Liver (tissue), 10 donors: Measurements from ENCODE around the gene SBNO1. TPM values are rescaled to one million over a fixed set of nuclear protein-coding genes. Genes with fewer than 3 reads are reported as not detected.

Source experiments
- DNase-seq: peaks from one replicate; pipeline ENCODE4 v3.0.0-alpha.2; 2017; ENCODE audit warnings: low spot score
- H3K27ac ChIP-seq, 2 donors: one replicate each; pipeline ENCODE4 v1.7.0; 2013; ENCODE audit warnings: inconsistent platforms in 2 of 2, low read length in 2 of 2, control low read depth in 1 of 2, low read depth in 1 of 2, mild to moderate bottlenecking in 1 of 2
- H3K27me3 ChIP-seq, 4 donors: one replicate each; pipeline versions ENCODE4 v1.6.1 to v1.7.0; 2013; ENCODE audit warnings: low read length in 3 of 4, inconsistent platforms in 1 of 4, mild to moderate bottlenecking in 1 of 4, moderate library complexity in 1 of 4; ENCODE audit not compliant: control insufficient read depth in 4 of 4, insufficient read depth in 4 of 4
- H3K36me3 ChIP-seq, 4 donors: one replicate each; pipeline versions ENCODE4 v1.6.1 to v1.7.0; 2013; ENCODE audit warnings: low read length in 3 of 4, mild to moderate bottlenecking in 3 of 4, low read depth in 1 of 4, moderate library complexity in 1 of 4; ENCODE audit not compliant: control insufficient read depth in 4 of 4, insufficient read depth in 3 of 4
- H3K4me1 ChIP-seq, 4 donors: one replicate each; pipeline versions ENCODE4 v1.6.1 to v1.7.0; 2013; ENCODE audit warnings: low read length in 3 of 4, mild to moderate bottlenecking in 3 of 4, moderate library complexity in 1 of 4; ENCODE audit not compliant: control insufficient read depth in 4 of 4, insufficient read depth in 4 of 4
- H3K4me3 ChIP-seq, 3 donors: one replicate each; pipeline versions ENCODE4 v1.6.1 to v1.7.0; 2013; ENCODE audit warnings: low read length in 3 of 3, control low read depth in 1 of 3, low read depth in 1 of 3, mild to moderate bottlenecking in 1 of 3
- H3K9ac ChIP-seq, 2 donors: one replicate each; pipeline ENCODE4 v1.7.0; 2013; ENCODE audit warnings: low read length in 2 of 2, mild to moderate bottlenecking in 2 of 2, moderate library complexity in 2 of 2, control low read depth in 1 of 2, low read depth in 1 of 2
- H3K9me3 ChIP-seq, 4 donors: one replicate each; pipeline versions ENCODE4 v1.6.1 to v1.7.0; 2013; ENCODE audit warnings: low read length in 3 of 4; ENCODE audit not compliant: control insufficient read depth in 4 of 4
- FOXA1 ChIP-seq: IDR thresholded peaks from 2 replicates; pipeline ENCODE4 v1.6.1; 2016; ENCODE audit warnings: antibody characterized with exemption
- GABPA ChIP-seq, 2 donors: IDR thresholded peaks in 1 of 2; conservative IDR thresholded peaks in 1 of 2; 2 replicates each; pipeline ENCODE4 v1.6.1; 2016; ENCODE audit warnings: antibody characterized with exemption in 2 of 2, mild to moderate bottlenecking in 1 of 2, moderate library complexity in 1 of 2
- HNF4G ChIP-seq: IDR thresholded peaks from 2 replicates; pipeline ENCODE4 v1.6.1; 2016; ENCODE audit warnings: antibody characterized with exemption
- JUND ChIP-seq, 2 donors: IDR thresholded peaks; 2 replicates each; pipeline ENCODE4 v1.6.1; 2016; ENCODE audit warnings: antibody characterized with exemption in 2 of 2
- NR2F2 ChIP-seq: IDR thresholded peaks from 2 replicates; pipeline ENCODE4 v1.6.1; 2016; ENCODE audit warnings: antibody characterized with exemption
- RAD21 ChIP-seq, 2 donors: IDR thresholded peaks; 2 replicates each; pipeline ENCODE4 v1.6.1; 2016; ENCODE audit warnings: antibody characterized with exemption in 2 of 2, mild to moderate bottlenecking in 2 of 2
- SP1 ChIP-seq: IDR thresholded peaks from 2 replicates; pipeline ENCODE4 v1.6.1; 2018; ENCODE audit warnings: antibody characterized with exemption, mild to moderate bottlenecking
- WGBS: extraction: QIAGEN DNeasy Blood & Tissue Kit; methylation state at CpG from one replicate; pipeline ENCODE4 v1.1.7; 2013; 5-methylcytosine and 5-hydroxymethylcytosine counted together
- polyA plus RNA-seq, 2 donors: library from polyadenylated mRNA; stranded (reverse) in 1 of 2; unstranded in 1 of 2; fragments of 200-250 nt in 1 of 2; fragments of >200 nt in 1 of 2; fragmentation: Nextera tagmentation in 1 of 2; extraction: Ambion mirVana in 1 of 2; gene quantifications; one replicate each; pipeline versions ENCODE4 v1.2.1 to v1.2.3, GENCODE V29; 2013 to 2015
- small RNA-seq: library from RNA; depleted of rRNA; stranded (forward); fragments of <200 nt; gene quantifications from one replicate; pipeline ENCODE3, GENCODE V24; 2014
- total RNA-seq, 2 donors: library from RNA; depleted of rRNA; stranded (reverse); fragments of >200 nt; gene quantifications; one replicate each; pipeline ENCODE4 v1.2.3, GENCODE V29; 2014
- donor health status: healthy.
- donor health status: healthy.
- donor health status: healthy.
- donor health status: healthy.
- donor health status: healthy.

The SBNO1 gene
- total and polyA plus RNA-seq, 4 donors: 4.0 to 19.8 (median 10.4) TPM

GRCh38 chr12:123242116-123242904, 122.3 kb downstream of the SBNO1 start:
- TF ChIP-seq FOXA1 (no peak), RAD21 (IDR thresholded peaks at IDR 0.05) (no peak), GABPA (IDR thresholded peaks at IDR 0.05 in 1 of 2, conservative IDR thresholded peaks at IDR 0.05 in 1 of 2) (no peak), SP1 (no peak), JUND (IDR thresholded peaks at IDR 0.05) (no peak), NR2F2 (no peak), HNF4G (no peak)
- no peaks in the 10 kb centered on the region for H3K27me3 ChIP-seq
- WGBS: 52% methylated on average over 11 of the region's 11 CpGs
- no peaks in the 10 kb centered on the region for H3K9me3 ChIP-seq
- no peak for DNase-seq
- peaks cover 0 to 6% (median 2%) of the 10 kb centered on the region in 4 donors for H3K4me1 ChIP-seq
- peaks cover 0 to 4% (median 0%) of the 10 kb centered on the region in 4 donors for H3K36me3 ChIP-seq
- H3K4me3 ChIP-seq: no peak overlapping the region
- no peak overlapping the region for H3K27ac ChIP-seq
- no peak overlapping the region for H3K9ac ChIP-seq

Small RNA genes within 50 kb of the gene (small RNA-seq; reads per million reads assigned to genes)
- not detected for gene RF00019
- gene RNA5SP375: not detected

Other genes with a start within 250 kb of the SBNO1 start
- gene PITPNM2, start 213.8 kb downstream of the SBNO1 start, total RNA-seq: 10 to 100 TPM in 1 of 2 donors, 1 to 10 TPM in 1; 1.3 to 28.4 TPM
- gene PITPNM2, start 213.8 kb downstream of the SBNO1 start, polyA plus RNA-seq: 1 to 10 TPM; 3.6 to 6.6 TPM
- gene MPHOSPH9, start 131.7 kb downstream of the SBNO1 start, total RNA-seq: 10 to 100 TPM; 49.8 to 51.0 TPM
- gene MPHOSPH9, start 131.7 kb downstream of the SBNO1 start, polyA plus RNA-seq: 10 to 100 TPM in 1 of 2 donors, 1 to 10 TPM in 1; 4.9 to 15.6 TPM
- 10 to 100 TPM in 1 of 2 donors, 1 to 10 TPM in 1; 9.5 to 15.2 TPM for gene MTRFR, start 131.4 kb downstream of the SBNO1 start, total RNA-seq
- gene MTRFR, start 131.4 kb downstream of the SBNO1 start, polyA plus RNA-seq: 10 to 100 TPM in 1 of 2 donors, 1 to 10 TPM in 1; 5.7 to 12.6 TPM
- 10 to 100 TPM; 16.1 to 26.2 TPM for gene CDK2AP1, start 93.0 kb downstream of the SBNO1 start, total RNA-seq
- gene CDK2AP1, start 93.0 kb downstream of the SBNO1 start, polyA plus RNA-seq: 10 to 100 TPM; 19.0 to 32.2 TPM
- 10 to 100 TPM; 13.8 to 49.0 TPM for gene KMT5A, start 19.3 kb upstream of the SBNO1 start, total RNA-seq
- gene KMT5A, start 19.3 kb upstream of the SBNO1 start, polyA plus RNA-seq: 10 to 100 TPM in 1 of 2 donors, 1 to 10 TPM in 1; 4.7 to 10.1 TPM
- gene RILPL2, start 71.8 kb upstream of the SBNO1 start, total RNA-seq: 1 to 10 TPM; 1.8 TPM
- 1 to 10 TPM; 2.1 TPM for gene RILPL2, start 71.8 kb upstream of the SBNO1 start, polyA plus RNA-seq
- gene SNRNP35, start 93.3 kb upstream of the SBNO1 start, total RNA-seq: 10 to 100 TPM in 1 of 2 donors, 1 to 10 TPM in 1; 9.0 to 12.7 TPM
- gene SNRNP35, start 93.3 kb upstream of the SBNO1 start, polyA plus RNA-seq: 10 to 100 TPM in 1 of 2 donors, 1 to 10 TPM in 1; 9.6 to 13.3 TPM
- gene RILPL1, start 168.9 kb upstream of the SBNO1 start, total RNA-seq: 1 to 10 TPM; 1.5 to 2.6 TPM
- 1 to 10 TPM; 1.3 to 2.7 TPM for gene RILPL1, start 168.9 kb upstream of the SBNO1 start, polyA plus RNA-seq
- 100 to 1,000 TPM; 200 to 369 TPM for gene TMED2, start 219.7 kb upstream of the SBNO1 start, total RNA-seq
- 100 to 1,000 TPM; 149 to 253 TPM for gene TMED2, start 219.7 kb upstream of the SBNO1 start, polyA plus RNA-seq
- 10 to 100 TPM in 1 of 2 donors, 1 to 10 TPM in 1; 8.1 to 13.4 TPM for gene DDX55, start 237.3 kb upstream of the SBNO1 start, total RNA-seq
- gene DDX55, start 237.3 kb upstream of the SBNO1 start, polyA plus RNA-seq: 10 to 100 TPM in 1 of 2 donors, 1 to 10 TPM in 1; 6.9 to 11.2 TPM